Endodermal cell (in vitro differentiated cells): ENCODE data around the gene MMP13. TPM values are rescaled to one million over a fixed set of nuclear protein-coding genes. Genes with fewer than 3 reads are reported as not detected.

Experiments
- DNase-seq: peaks from one replicate; pipeline ENCODE4 v3.0.0-alpha.2; 2017
- H3K27ac ChIP-seq: 2 replicates; pipeline ENCODE4 v1.5.1; 2013; ENCODE audit warnings: mild to moderate bottlenecking, low read depth, low read length, moderate library complexity
- H3K27me3 ChIP-seq: 2 replicates; pipeline ENCODE4 v1.6.1; 2013; ENCODE audit warnings: mild to moderate bottlenecking, low read length, moderate library complexity; ENCODE audit not compliant: insufficient read depth, control insufficient read depth, poor library complexity, severe bottlenecking
- H3K36me3 ChIP-seq: 2 replicates; pipeline ENCODE4 v1.7.0; 2013; ENCODE audit warnings: mild to moderate bottlenecking, low read length, moderate library complexity; ENCODE audit not compliant: control insufficient read depth, insufficient read depth
- H3K4me1 ChIP-seq: one replicate; pipeline ENCODE4 v1.7.0; 2013; ENCODE audit warnings: low read length; ENCODE audit not compliant: control insufficient read depth, insufficient read depth
- H3K4me3 ChIP-seq: 2 replicates; pipeline ENCODE4 v1.5.1; 2013; ENCODE audit warnings: mild to moderate bottlenecking, low read length, moderate library complexity
- H3K9ac ChIP-seq: 2 replicates; pipeline ENCODE4 v1.6.1; 2013; ENCODE audit warnings: mild to moderate bottlenecking, low read length, moderate library complexity; ENCODE audit not compliant: poor library complexity, severe bottlenecking; ENCODE audit errors: extremely low read depth
- H3K9me3 ChIP-seq: 2 replicates; pipeline ENCODE4 v1.6.1; 2013; ENCODE audit warnings: mild to moderate bottlenecking, low read length, moderate library complexity; ENCODE audit not compliant: control insufficient read depth
- H3K27ac Mint-ChIP-seq: 2 replicates; pipeline ENCODE4 v1.8.0; 2020; ENCODE audit warnings: mixed read lengths
- H3K27me3 Mint-ChIP-seq: 2 replicates; pipeline ENCODE4 v1.8.0; 2021; ENCODE audit warnings: mild to moderate bottlenecking, mixed read lengths; ENCODE audit not compliant: insufficient read depth
- H3K36me3 Mint-ChIP-seq: 2 replicates; pipeline ENCODE4 v1.8.0; 2020; ENCODE audit warnings: low read depth, mixed read lengths
- H3K4me1 Mint-ChIP-seq: 2 replicates; pipeline ENCODE4 v1.8.0; 2020; ENCODE audit warnings: mixed read lengths
- H3K4me3 Mint-ChIP-seq: 2 replicates; pipeline ENCODE4 v1.8.0; 2020; ENCODE audit warnings: mild to moderate bottlenecking, moderate library complexity, mixed read lengths
- H3K9me3 Mint-ChIP-seq: 2 replicates; pipeline ENCODE4 v1.8.0; 2020; ENCODE audit warnings: mild to moderate bottlenecking, mixed read lengths
- WGBS, 2 experiments: methylation state at CpG; one replicate each; pipeline versions ENCODE4 v1.1.5 to v1.1.7; 2013; ENCODE audit warnings: missing lambda C conversion rate in 2 of 2, mixed read lengths in 1 of 2; ENCODE audit not compliant: insufficient coverage in 1 of 2, insufficient read length in 1 of 2; 5-methylcytosine and 5-hydroxymethylcytosine counted together
- total RNA-seq, 2 donors: library from RNA; stranded (reverse); fragmentation: NEBNext Ultra II Directional in 1 of 2; extraction: Animal tissue kit (Norgen Biotek cat#: 25700) in 1 of 2; gene quantifications; 2 replicates in 1 of 2; 3 replicates in 1 of 2; pipeline ENCODE4 v1.2.1, GENCODE V29; 2021
- TF ChIP-seq, protein P1 (sequence below): fragments of 200-600 bp; sonication (generic); conservative IDR thresholded peaks from 2 replicates; pipeline ENCODE4 v1.5.0; 2021; ENCODE audit warnings: antibody characterized with exemption, mild to moderate bottlenecking

Gene MMP13
- total RNA-seq, 2 donors from 2014 or later, result not detected

- no peaks in the 10 kb centered on the region for H3K27me3 Mint-ChIP-seq
- TF ChIP-seq, protein P1, sequence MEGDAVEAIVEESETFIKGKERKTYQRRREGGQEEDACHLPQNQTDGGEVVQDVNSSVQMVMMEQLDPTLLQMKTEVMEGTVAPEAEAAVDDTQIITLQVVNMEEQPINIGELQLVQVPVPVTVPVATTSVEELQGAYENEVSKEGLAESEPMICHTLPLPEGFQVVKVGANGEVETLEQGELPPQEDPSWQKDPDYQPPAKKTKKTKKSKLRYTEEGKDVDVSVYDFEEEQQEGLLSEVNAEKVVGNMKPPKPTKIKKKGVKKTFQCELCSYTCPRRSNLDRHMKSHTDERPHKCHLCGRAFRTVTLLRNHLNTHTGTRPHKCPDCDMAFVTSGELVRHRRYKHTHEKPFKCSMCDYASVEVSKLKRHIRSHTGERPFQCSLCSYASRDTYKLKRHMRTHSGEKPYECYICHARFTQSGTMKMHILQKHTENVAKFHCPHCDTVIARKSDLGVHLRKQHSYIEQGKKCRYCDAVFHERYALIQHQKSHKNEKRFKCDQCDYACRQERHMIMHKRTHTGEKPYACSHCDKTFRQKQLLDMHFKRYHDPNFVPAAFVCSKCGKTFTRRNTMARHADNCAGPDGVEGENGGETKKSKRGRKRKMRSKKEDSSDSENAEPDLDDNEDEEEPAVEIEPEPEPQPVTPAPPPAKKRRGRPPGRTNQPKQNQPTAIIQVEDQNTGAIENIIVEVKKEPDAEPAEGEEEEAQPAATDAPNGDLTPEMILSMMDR, result no peak
- no peaks in the 10 kb centered on the region for H3K4me1 Mint-ChIP-seq
- H3K9me3 ChIP-seq, result no peaks in the 10 kb centered on the region
- DNase-seq, result no peak
- no peaks in the 10 kb centered on the region for H3K4me1 ChIP-seq
- no peak overlapping the region for H3K27ac ChIP-seq
- 89 to 100% methylated on average over 2 to 3 of the region's 3 CpGs for WGBS, 2 experiments
- no peak overlapping the region for H3K27ac Mint-ChIP-seq
- H3K36me3 ChIP-seq, result no peaks in the 10 kb centered on the region
- no peaks in the 10 kb centered on the region for H3K27me3 ChIP-seq
- no peaks in the 10 kb centered on the region for H3K9me3 Mint-ChIP-seq
- H3K4me3 ChIP-seq, result no peak overlapping the region
- no peak overlapping the region for H3K4me3 Mint-ChIP-seq
- no peaks in the 10 kb centered on the region for H3K36me3 Mint-ChIP-seq
- H3K9ac ChIP-seq, result no peak overlapping the region
Observed at GRCh38 chr11:102990145-102990544, 34.6 kb upstream of the MMP13 start.

- Mint-ChIP-seq H3K36me3 (no peaks in the 10 kb centered on the region), H3K4me3 (no peak overlapping the region), H3K27me3 (no peaks in the 10 kb centered on the region), H3K4me1 (no peaks in the 10 kb centered on the region), H3K9me3 (no peaks in the 10 kb centered on the region), H3K27ac (no peak overlapping the region)
- Histone ChIP-seq H3K27me3 (no peaks in the 10 kb centered on the region), H3K4me3 (no peak overlapping the region), H3K4me1 (no peaks in the 10 kb centered on the region), H3K27ac (no peak overlapping the region), H3K9ac (no peak overlapping the region), H3K9me3 (no peaks in the 10 kb centered on the region), H3K36me3 (no peaks in the 10 kb centered on the region)
- TF ChIP-seq, protein P1, result no peak
- DNase-seq, result no peak
- WGBS, 2 experiments, result 74 to 84% methylated on average over 2 to 5 of the region's 5 CpGs
Observed at GRCh38 chr11:102989379-102990047, 34.0 kb upstream of the MMP13 start.

- peaks cover 1% of the 10 kb centered on the region for H3K4me1 Mint-ChIP-seq
- no peak overlapping the region for H3K27ac Mint-ChIP-seq
- H3K27me3 Mint-ChIP-seq, result no peaks in the 10 kb centered on the region
- H3K36me3 Mint-ChIP-seq, result no peaks in the 10 kb centered on the region
- H3K9me3 ChIP-seq, result no peaks in the 10 kb centered on the region
- TF ChIP-seq, protein P1, result no peak
- H3K9ac ChIP-seq, result no peak overlapping the region
- no peaks in the 10 kb centered on the region for H3K4me1 ChIP-seq
- no peak overlapping the region for H3K4me3 Mint-ChIP-seq
- no peaks in the 10 kb centered on the region for H3K9me3 Mint-ChIP-seq
- H3K36me3 ChIP-seq, result no peaks in the 10 kb centered on the region
- no peaks in the 10 kb centered on the region for H3K27me3 ChIP-seq
- no peak overlapping the region for H3K27ac ChIP-seq
- 87 to 100% methylated on average over 2 of the region's 2 CpGs for WGBS, 2 experiments
- DNase-seq, result no peak
- no peak overlapping the region for H3K4me3 ChIP-seq
Observed at GRCh38 chr11:102986815-102987214, 31.3 kb upstream of the MMP13 start.
